ENCODE data around the gene LYSMD3.

DNA sequence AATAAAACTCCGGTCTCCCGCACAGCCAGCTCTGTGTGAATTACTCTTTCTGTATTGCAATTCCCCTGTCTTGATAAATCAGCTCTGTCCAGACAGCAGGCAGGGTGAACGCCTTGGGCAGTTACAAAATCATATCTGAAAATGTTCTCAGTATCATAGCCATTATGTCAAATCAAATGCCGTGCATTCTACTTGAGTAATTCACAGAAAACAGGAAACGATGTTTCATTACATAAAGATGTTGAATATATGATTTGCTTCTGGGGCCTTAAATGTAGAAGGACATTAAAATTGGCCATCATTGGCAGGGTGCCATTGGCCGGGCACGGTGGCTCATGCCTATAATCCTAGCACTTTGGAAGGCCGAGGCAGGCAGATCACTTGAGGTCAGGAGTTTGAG lies 46.2 kb downstream of the LYSMD3 start:
- TF ChIP-seq, protein P1, sequence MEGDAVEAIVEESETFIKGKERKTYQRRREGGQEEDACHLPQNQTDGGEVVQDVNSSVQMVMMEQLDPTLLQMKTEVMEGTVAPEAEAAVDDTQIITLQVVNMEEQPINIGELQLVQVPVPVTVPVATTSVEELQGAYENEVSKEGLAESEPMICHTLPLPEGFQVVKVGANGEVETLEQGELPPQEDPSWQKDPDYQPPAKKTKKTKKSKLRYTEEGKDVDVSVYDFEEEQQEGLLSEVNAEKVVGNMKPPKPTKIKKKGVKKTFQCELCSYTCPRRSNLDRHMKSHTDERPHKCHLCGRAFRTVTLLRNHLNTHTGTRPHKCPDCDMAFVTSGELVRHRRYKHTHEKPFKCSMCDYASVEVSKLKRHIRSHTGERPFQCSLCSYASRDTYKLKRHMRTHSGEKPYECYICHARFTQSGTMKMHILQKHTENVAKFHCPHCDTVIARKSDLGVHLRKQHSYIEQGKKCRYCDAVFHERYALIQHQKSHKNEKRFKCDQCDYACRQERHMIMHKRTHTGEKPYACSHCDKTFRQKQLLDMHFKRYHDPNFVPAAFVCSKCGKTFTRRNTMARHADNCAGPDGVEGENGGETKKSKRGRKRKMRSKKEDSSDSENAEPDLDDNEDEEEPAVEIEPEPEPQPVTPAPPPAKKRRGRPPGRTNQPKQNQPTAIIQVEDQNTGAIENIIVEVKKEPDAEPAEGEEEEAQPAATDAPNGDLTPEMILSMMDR (IDR thresholded peaks at IDR 0.05; ENCODE audit: low read length), result no peak
- TF ChIP-seq EZH2 (IDR thresholded peaks at IDR 0.05; ENCODE audit: borderline replicate concordance, low read length), result no peak
